ENCODE measurements around the gene CLSTN2. TPM values are rescaled to one million over a fixed set of nuclear protein-coding genes. Genes with fewer than 3 reads are reported as not detected.

The CLSTN2 gene
- total RNA-seq, 1 experiment from 2014 or later: 0.07 TPM

DNA sequence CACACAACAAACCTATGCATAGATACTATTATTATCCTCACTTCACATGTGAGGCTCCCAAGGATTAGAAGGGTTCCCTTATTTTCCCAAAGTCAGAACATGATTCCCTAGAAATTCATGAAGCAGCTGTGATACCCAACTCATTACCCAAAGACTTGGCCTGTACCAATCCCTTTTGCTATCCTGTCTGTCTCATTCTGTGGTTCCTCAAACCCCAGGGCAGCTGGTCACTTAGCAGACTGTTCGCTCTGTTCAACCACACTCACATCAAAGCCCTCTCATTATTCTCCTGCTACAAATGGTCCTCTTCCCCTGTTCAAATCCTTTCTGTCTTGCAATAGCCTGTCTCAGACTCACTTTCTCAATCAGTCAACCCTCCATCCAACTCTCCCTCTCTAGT, 588.6 kb downstream of the CLSTN2 start:
- intact Hi-C loops (cut with micrococcal nuclease; ENCODE audit: unreplicated experiment): no loop called here
- no TSS peak for BruUV-seq (replicated peaks)
- no peak overlapping the region for H3K4me3 Mint-ChIP-seq (ENCODE audit: low read depth, unreplicated experiment)
- no peaks in the 10 kb centered on the region for H3K4me1 Mint-ChIP-seq (ENCODE audit: low read depth, unreplicated experiment)
- DNase-seq: no peak
- TF ChIP-seq, protein P1, sequence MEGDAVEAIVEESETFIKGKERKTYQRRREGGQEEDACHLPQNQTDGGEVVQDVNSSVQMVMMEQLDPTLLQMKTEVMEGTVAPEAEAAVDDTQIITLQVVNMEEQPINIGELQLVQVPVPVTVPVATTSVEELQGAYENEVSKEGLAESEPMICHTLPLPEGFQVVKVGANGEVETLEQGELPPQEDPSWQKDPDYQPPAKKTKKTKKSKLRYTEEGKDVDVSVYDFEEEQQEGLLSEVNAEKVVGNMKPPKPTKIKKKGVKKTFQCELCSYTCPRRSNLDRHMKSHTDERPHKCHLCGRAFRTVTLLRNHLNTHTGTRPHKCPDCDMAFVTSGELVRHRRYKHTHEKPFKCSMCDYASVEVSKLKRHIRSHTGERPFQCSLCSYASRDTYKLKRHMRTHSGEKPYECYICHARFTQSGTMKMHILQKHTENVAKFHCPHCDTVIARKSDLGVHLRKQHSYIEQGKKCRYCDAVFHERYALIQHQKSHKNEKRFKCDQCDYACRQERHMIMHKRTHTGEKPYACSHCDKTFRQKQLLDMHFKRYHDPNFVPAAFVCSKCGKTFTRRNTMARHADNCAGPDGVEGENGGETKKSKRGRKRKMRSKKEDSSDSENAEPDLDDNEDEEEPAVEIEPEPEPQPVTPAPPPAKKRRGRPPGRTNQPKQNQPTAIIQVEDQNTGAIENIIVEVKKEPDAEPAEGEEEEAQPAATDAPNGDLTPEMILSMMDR (IDR thresholded peaks at IDR 0.05; ENCODE audit: unreplicated experiment): no peak
- no peaks in the 10 kb centered on the region for H3K36me3 Mint-ChIP-seq (ENCODE audit: insufficient read depth, unreplicated experiment)
- H3K9me3 Mint-ChIP-seq (ENCODE audit: low read depth, unreplicated experiment): peaks cover 15% of the 10 kb centered on the region
- no peak overlapping the region for H3K27ac Mint-ChIP-seq (ENCODE audit: unreplicated experiment)
- CTCF ChIA-PET: no interaction called here
- H3K27me3 Mint-ChIP-seq (ENCODE audit: unreplicated experiment): peaks cover 58% of the 10 kb centered on the region

DNA sequence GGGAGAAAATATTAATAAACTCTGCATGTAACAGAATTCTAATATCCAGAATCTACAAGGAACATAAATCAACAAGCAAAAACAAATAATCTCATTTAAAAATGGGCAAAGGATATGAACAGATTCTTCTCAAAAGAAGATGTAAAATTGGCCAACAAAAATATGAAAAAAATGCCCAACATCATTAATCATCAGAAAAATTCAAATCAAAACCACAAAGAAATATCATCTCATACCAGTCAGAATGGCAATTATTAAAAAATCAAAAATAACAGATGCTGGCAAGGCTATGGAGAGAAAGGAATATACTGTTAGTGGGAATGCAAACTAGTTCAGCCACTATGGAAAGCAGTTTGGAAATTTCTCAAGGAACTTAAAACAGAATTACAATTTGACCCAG, 592.2 kb downstream of the CLSTN2 start:
- H3K4me1 Mint-ChIP-seq (ENCODE audit: low read depth, unreplicated experiment): no peaks in the 10 kb centered on the region
- H3K27me3 Mint-ChIP-seq (ENCODE audit: unreplicated experiment): peaks cover 46% of the 10 kb centered on the region
- no TSS peak for BruUV-seq (replicated peaks)
- CTCF ChIA-PET: no interaction called here
- H3K9me3 Mint-ChIP-seq (ENCODE audit: low read depth, unreplicated experiment): peaks cover 8% of the 10 kb centered on the region
- intact Hi-C loops (cut with micrococcal nuclease; ENCODE audit: unreplicated experiment): no loop called here
- TF ChIP-seq, protein P1 (IDR thresholded peaks at IDR 0.05; ENCODE audit: unreplicated experiment): no peak
- H3K36me3 Mint-ChIP-seq (ENCODE audit: insufficient read depth, unreplicated experiment): no peaks in the 10 kb centered on the region
- H3K4me3 Mint-ChIP-seq (ENCODE audit: low read depth, unreplicated experiment): no peak overlapping the region
- no peak for DNase-seq
- H3K27ac Mint-ChIP-seq (ENCODE audit: unreplicated experiment): no peak overlapping the region

DNA sequence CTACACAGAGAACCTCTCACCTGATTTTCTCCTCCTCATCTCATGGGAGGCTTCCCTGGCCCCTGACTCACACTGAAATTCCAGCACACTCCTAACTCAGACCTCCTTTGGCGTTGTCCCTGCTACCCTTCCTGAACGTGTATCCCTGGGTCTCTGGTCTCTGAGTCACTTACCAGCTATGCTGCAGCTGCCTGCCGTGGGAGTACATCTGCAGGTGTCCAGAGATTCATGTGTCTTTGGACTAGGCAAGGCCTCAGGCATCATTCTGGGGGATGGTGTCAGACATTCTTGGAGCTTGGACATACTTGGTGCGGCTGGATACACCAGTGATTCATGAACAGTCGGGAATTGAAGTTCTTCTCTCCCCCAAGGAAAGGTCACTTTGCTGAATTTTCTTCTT, 594.1 kb downstream of the CLSTN2 start:
- intact Hi-C loops (cut with micrococcal nuclease; ENCODE audit: unreplicated experiment): no loop called here
- Mint-ChIP-seq H3K27ac (ENCODE audit: unreplicated experiment) (no peak overlapping the region), H3K9me3 (ENCODE audit: low read depth, unreplicated experiment) (peaks cover 10% of the 10 kb centered on the region), H3K4me3 (ENCODE audit: low read depth, unreplicated experiment) (no peak overlapping the region), H3K36me3 (ENCODE audit: insufficient read depth, unreplicated experiment) (no peaks in the 10 kb centered on the region), H3K4me1 (ENCODE audit: low read depth, unreplicated experiment) (no peaks in the 10 kb centered on the region), H3K27me3 (ENCODE audit: unreplicated experiment) (peaks cover 26% of the 10 kb centered on the region)
- CTCF ChIA-PET: no interaction called here
- TF ChIP-seq, protein P1 (IDR thresholded peaks at IDR 0.05; ENCODE audit: unreplicated experiment): no peak
- DNase-seq: no peak
- BruUV-seq (replicated peaks): no TSS peak

DNA sequence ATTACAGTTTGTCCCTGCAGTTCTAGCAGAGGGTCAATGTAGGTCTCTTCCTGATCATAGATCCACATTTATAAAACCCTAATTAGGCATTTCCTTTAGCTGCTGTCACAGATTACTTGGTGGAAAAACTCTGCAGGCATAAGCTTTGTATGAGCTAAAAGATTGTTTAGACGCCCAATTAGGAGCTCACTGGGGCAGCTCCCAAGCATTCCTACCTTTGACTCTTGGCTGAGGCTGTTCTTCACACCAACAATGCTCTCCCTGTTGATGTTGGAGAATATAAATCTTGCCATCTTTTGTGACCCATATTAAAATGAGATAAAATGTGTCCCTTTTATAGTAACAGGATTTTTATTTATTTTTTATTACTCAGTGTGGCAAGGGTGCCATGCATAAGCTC, 594.6 kb downstream of the CLSTN2 start:
- Mint-ChIP-seq H3K4me1 (ENCODE audit: low read depth, unreplicated experiment) (no peaks in the 10 kb centered on the region), H3K27me3 (ENCODE audit: unreplicated experiment) (peaks cover 22% of the 10 kb centered on the region), H3K9me3 (ENCODE audit: low read depth, unreplicated experiment) (peaks cover 10% of the 10 kb centered on the region), H3K4me3 (ENCODE audit: low read depth, unreplicated experiment) (no peak overlapping the region), H3K36me3 (ENCODE audit: insufficient read depth, unreplicated experiment) (no peaks in the 10 kb centered on the region), H3K27ac (ENCODE audit: unreplicated experiment) (no peak overlapping the region)
- BruUV-seq (replicated peaks): no TSS peak
- DNase-seq: no peak
- TF ChIP-seq, protein P1 (IDR thresholded peaks at IDR 0.05; ENCODE audit: unreplicated experiment): no peak
- intact Hi-C loops (cut with micrococcal nuclease; ENCODE audit: unreplicated experiment): no loop called here
- CTCF ChIA-PET: no interaction called here

DNA sequence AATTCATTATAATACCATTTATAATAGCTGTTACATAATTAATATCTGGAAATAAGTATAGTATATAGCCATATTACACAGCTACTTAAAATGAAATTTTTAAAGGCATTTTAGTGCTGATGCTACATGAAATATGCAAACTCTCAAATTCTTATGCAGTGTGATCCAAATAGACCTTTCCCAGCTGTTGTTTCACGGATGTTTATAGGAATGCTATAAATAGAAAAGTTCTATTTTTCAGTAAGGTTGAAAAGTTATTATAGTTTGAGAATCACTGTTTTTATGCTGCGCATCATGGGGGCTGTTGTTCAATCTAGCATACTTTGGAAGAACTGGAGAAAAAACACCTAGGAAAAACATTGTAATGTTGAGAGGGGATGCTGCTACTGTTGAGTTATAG, 595.1 kb downstream of the CLSTN2 start:
- no peak overlapping the region for H3K4me3 Mint-ChIP-seq (ENCODE audit: low read depth, unreplicated experiment)
- H3K9me3 Mint-ChIP-seq (ENCODE audit: low read depth, unreplicated experiment): peaks cover 6% of the 10 kb centered on the region
- no peak for DNase-seq
- TF ChIP-seq, protein P1 (IDR thresholded peaks at IDR 0.05; ENCODE audit: unreplicated experiment): no peak
- no peak overlapping the region for H3K27ac Mint-ChIP-seq (ENCODE audit: unreplicated experiment)
- intact Hi-C loops (cut with micrococcal nuclease; ENCODE audit: unreplicated experiment): no loop called here
- CTCF ChIA-PET: no interaction called here
- H3K36me3 Mint-ChIP-seq (ENCODE audit: insufficient read depth, unreplicated experiment): no peaks in the 10 kb centered on the region
- peaks cover 21% of the 10 kb centered on the region for H3K27me3 Mint-ChIP-seq (ENCODE audit: unreplicated experiment)
- no peaks in the 10 kb centered on the region for H3K4me1 Mint-ChIP-seq (ENCODE audit: low read depth, unreplicated experiment)
- no TSS peak for BruUV-seq (replicated peaks)
